A673 (cell line): ENCODE results near the gene THPO. TPM values are rescaled to one million over a fixed set of nuclear protein-coding genes. Genes with fewer than 3 reads are reported as not detected.

Experiments used
- BruUV-seq: library from RNA; stranded (reverse); fragments of 400-500 nt; replicated peaks from 2 replicates; lab custom pipeline; 2021; lab: Mats Ljungman, UMichigan
- CTCF ChIA-PET: fragments of 300-600 bp; sonication (Branson Sonifier 250); formaldehyde crosslinking; loops from one replicate; lab custom pipeline; 2022; ENCODE audit warnings: antibody characterized with exemption; lab: Charles Lee
- POLR2A ChIA-PET: fragments of 300-600 bp; sonication (Branson Sonifier 250); formaldehyde crosslinking; loops from one replicate; lab custom pipeline; 2022; ENCODE audit warnings: antibody characterized with exemption; ENCODE audit not compliant: low non-redundant PET; lab: Charles Lee
- DNase-seq: peaks from one replicate; pipeline ENCODE4 v3.0.0-alpha.2; 2015; ENCODE audit warnings: low spot score
- H3K27ac ChIP-seq: fragments of 200-600 bp; sonication (generic); 2 replicates; pipeline ENCODE4 v1.5.1; 2016; ENCODE audit warnings: mixed run types, low read depth, mild to moderate bottlenecking, mixed read lengths, antibody characterized with exemption, low read length; ENCODE audit not compliant: poor library complexity, severe bottlenecking
- H3K27me3 ChIP-seq: fragments of 200-600 bp; sonication (generic); replicated peaks from 2 replicates; pipeline ENCODE4 v1.6.1; 2017; ENCODE audit warnings: mixed run types, low read depth, mild to moderate bottlenecking, mixed read lengths, antibody characterized with exemption, low read length; ENCODE audit not compliant: insufficient read depth, poor library complexity
- H3K36me3 ChIP-seq: fragments of 200-600 bp; sonication (generic); 2 replicates; pipeline ENCODE4 v1.6.1; 2016; ENCODE audit warnings: mixed run types, mild to moderate bottlenecking, mixed read lengths, antibody characterized with exemption, low read length; ENCODE audit not compliant: insufficient read depth, poor library complexity, severe bottlenecking
- H3K4me1 ChIP-seq: fragments of 200-600 bp; sonication (generic); 2 replicates; pipeline ENCODE4 v1.6.1; 2017; ENCODE audit warnings: mixed run types, mild to moderate bottlenecking, mixed read lengths, antibody characterized with exemption, low read length; ENCODE audit not compliant: insufficient read depth, poor library complexity, severe bottlenecking
- H3K4me3 ChIP-seq: fragments of 200-600 bp; sonication (generic); 2 replicates; pipeline ENCODE4 v1.5.1; 2016; ENCODE audit warnings: low read depth, mixed run types, mild to moderate bottlenecking, mixed read lengths, low read length; ENCODE audit not compliant: poor library complexity, severe bottlenecking
- H3K9me3 ChIP-seq: fragments of 200-600 bp; sonication (generic); 2 replicates; pipeline ENCODE4 v1.6.1; 2016; ENCODE audit warnings: mixed run types, low read depth, mild to moderate bottlenecking, mixed read lengths, antibody characterized with exemption, low read length; ENCODE audit not compliant: poor library complexity, severe bottlenecking
- CTCF ChIP-seq: fragments of 300-800, 200-600 bp; sonication (generic); conservative IDR thresholded peaks from 2 replicates; pipeline ENCODE4 v1.5.1; 2017; ENCODE audit warnings: low read depth, mild to moderate bottlenecking, antibody characterized with exemption, low read length, moderate library complexity, mixed read lengths
- EZH2 ChIP-seq: fragments of 200-600 bp; sonication (generic); IDR thresholded peaks from 2 replicates; pipeline ENCODE4 v1.6.1; 2017; ENCODE audit warnings: borderline replicate concordance, low read depth, mild to moderate bottlenecking, mixed read lengths, antibody characterized with exemption, low read length; ENCODE audit not compliant: poor library complexity, severe bottlenecking
- intact Hi-C: fragments of 100-400 bp; cut with micrococcal nuclease; formaldehyde crosslinking; loops from one replicate; pipeline ENCODE4 v1.10.0; 2022; ENCODE audit not compliant: unreplicated experiment
- total RNA-seq: library from RNA; stranded (reverse); gene quantifications from 2 replicates; pipeline ENCODE4 v1.2.3, GENCODE V29; 2021

Gene THPO
- total RNA-seq, 1 experiment from 2014 or later = not detected

DNA sequence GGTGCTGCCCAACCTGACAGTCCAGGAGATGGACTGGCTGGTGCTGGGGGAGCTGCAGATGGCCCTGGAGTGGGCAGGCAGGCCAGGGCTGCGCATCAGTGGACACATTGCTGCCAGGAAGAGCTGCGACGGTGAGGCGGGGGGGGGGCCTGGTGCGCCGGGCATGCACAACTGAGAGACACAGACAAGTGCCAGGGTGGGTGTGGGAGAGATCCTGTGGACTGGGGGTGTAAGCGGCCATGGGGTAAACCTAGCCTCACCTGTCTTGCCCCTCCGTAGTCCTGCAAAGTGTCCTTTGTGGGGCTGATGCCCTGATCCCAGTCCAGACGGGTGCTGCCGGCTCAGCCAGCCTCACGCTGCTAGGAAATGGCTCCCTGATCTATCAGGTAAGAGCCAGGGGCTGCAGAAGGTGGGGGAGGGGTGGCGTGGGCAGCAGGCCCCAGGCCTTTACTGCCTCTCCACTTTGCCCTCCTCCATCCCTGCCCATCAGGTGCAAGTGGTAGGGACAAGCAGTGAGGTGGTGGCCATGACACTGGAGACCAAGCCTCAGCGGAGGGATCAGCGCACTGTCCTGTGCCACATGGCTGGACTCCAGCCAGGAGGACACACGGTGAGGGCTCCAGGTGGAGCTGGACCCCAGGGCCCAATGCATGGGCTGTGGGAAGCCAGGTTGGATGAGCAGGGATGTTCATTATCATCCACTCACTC, 5.2 kb upstream of the THPO start:
- ChIA-PET CTCF (no interaction called here), POLR2A (no interaction called here)
- DNase-seq = no peak
- BruUV-seq = no TSS peak
- TF ChIP-seq EZH2 (no peak), CTCF (no peak)
- Histone ChIP-seq H3K27ac (no peak overlapping the region), H3K4me1 (peaks cover 4% of the 10 kb centered on the region), H3K36me3 (no peaks in the 10 kb centered on the region), H3K27me3 (peaks cover 32% of the 10 kb centered on the region), H3K4me3 (no peak overlapping the region), H3K9me3 (no peaks in the 10 kb centered on the region)
- intact Hi-C loops = no loop called here

DNA sequence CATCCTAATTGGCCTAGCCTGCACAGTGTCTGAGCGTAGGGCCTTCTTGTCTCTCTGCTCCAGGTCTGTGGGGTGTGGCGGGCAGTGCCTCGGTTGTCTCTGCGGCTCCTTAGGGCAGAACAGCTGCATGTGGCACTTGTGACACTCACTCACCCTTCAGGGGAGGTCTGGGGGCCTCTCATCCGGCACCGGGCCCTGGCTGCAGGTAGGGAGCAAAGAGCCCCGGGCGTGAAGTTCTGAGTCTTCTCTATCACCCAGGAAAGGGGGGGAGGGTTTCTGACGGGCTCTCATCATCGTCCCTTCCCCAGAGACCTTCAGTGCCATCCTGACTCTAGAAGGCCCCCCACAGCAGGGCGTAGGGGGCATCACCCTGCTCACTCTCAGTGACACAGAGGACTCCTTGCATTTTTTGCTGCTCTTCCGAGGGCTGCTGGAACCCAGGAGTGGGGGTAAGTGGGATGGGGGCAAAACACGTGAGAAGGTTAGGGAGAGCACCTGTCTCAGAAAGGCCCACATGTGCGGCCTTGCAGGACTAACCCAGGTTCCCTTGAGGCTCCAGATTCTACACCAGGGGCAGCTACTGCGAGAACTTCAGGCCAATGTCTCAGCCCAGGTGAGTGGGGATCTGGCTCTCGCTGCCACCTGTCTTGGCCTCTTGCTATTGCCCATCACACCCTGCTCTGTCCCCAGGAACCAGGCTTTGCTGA, 4.5 kb upstream of the THPO start:
- CTCF ChIA-PET = no interaction called here
- intact Hi-C loops = no loop called here
- Histone ChIP-seq H3K4me1 (peaks cover 4% of the 10 kb centered on the region), H3K9me3 (no peaks in the 10 kb centered on the region), H3K36me3 (no peaks in the 10 kb centered on the region), H3K27ac (no peak overlapping the region), H3K4me3 (no peak overlapping the region), H3K27me3 (peaks cover 39% of the 10 kb centered on the region)
- DNase-seq = no peak
- TF ChIP-seq EZH2 (no peak), CTCF (no peak)
- BruUV-seq = no TSS peak
- POLR2A ChIA-PET = no interaction called here

DNA sequence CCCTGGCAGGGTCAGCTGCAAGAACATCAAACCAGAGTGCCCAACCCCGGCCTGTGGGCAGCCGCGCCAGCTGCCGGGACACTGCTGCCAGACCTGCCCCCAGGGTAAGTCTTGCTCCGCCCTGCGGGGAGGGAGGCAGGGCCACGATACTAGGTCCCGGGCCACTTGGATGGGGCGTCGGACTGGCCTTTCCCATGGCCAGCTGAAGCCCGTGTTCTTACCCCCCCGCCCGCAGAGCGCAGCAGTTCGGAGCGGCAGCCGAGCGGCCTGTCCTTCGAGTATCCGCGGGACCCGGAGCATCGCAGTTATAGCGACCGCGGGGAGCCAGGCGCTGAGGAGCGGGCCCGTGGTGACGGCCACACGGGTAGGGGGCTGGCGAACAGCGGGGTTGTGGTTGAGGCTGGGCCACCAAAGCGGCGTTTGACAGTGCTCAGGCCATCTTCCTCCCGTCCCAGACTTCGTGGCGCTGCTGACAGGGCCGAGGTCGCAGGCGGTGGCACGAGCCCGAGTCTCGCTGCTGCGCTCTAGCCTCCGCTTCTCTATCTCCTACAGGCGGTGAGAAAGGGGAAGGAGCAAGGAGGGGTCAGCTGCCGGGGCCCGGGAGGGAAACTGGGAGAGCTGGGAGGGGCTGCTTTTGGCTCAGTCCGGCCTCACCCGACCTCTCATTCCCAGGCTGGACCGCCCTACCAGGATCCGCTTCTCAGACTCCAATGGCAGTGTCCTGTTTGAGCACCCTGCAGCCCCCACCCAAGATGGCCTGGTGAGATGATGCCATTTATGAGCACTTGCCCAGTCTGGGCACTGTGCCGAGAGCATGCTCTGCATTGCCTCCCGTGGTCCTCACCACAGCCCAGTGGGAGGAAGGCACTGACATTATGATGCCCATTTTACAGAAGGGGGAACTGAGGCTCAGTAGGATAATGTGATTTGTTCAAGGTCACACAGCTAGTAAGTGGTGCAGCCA, 3.5 kb upstream of the THPO start:
- TF ChIP-seq EZH2 (no peak), CTCF (no peak)
- ChIA-PET POLR2A (no interaction called here), CTCF (interaction anchor here (0.6 kb wide), 1 partner anchor 159 kb away, joined by 4 read pairs; no protein-coding TSS in a partner anchor)
- Histone ChIP-seq H3K27me3 (peaks cover 41% of the 10 kb centered on the region), H3K4me3 (no peak overlapping the region), H3K9me3 (no peaks in the 10 kb centered on the region), H3K4me1 (peaks cover 4% of the 10 kb centered on the region), H3K36me3 (no peaks in the 10 kb centered on the region), H3K27ac (no peak overlapping the region)
- intact Hi-C loops = no loop called here
- BruUV-seq = no TSS peak
- no peak for DNase-seq
